B cell (primary cell): ENCODE data around the gene CPLX3. TPM values are rescaled to one million over a fixed set of nuclear protein-coding genes. Genes with fewer than 3 reads are reported as not detected.

Experiments
- ATAC-seq: fragments of 200-7000 bp; cut with Tn5 transposase; one replicate; pipeline ENCODE4 v1.10.0; 2021; ENCODE audit warnings: low read depth, mild to moderate bottlenecking, moderate number of reproducible peaks, moderate library complexity
- CTCF ChIA-PET: fragments of 350-600 bp; sonication (Branson Sonifier 250); formaldehyde crosslinking; loops from one replicate; lab custom pipeline; 2021; ENCODE audit warnings: antibody characterized with exemption, inconsistent platforms; lab: Charles Lee
- POLR2A ChIA-PET: fragments of 350-600 bp; sonication (Branson Sonifier 250); formaldehyde crosslinking; loops from one replicate; lab custom pipeline; 2021; ENCODE audit warnings: antibody characterized with exemption; lab: Charles Lee
- DNase-seq: peaks from one replicate; pipeline ENCODE4 v3.0.0; 2013
- H2AFZ ChIP-seq: 2 replicates; pipeline ENCODE4 v1.6.1; 2012; ENCODE audit warnings: mild to moderate bottlenecking, low read depth, low read length; ENCODE audit not compliant: insufficient read depth, poor library complexity, severe bottlenecking
- H3K27ac ChIP-seq, 2 donors: 1 replicate in 1 of 2; 2 replicates in 1 of 2; pipeline ENCODE4 v1.5.1; 2012 to 2013; ENCODE audit warnings: low read length in 2 of 2, mild to moderate bottlenecking in 2 of 2, moderate library complexity in 1 of 2
- H3K27me3 ChIP-seq, 4 experiments: fragments of 200-600 bp in 1 of 4; sonication (generic) in 1 of 4; replicated peaks in 1 of 4; 1 replicate in 2 of 4; 2 replicates in 2 of 4; pipeline versions ENCODE4 v1.6.1 to v1.7.0; 2013 to 2016; ENCODE audit warnings: low read length in 3 of 4, mild to moderate bottlenecking in 2 of 4, mixed read lengths in 1 of 4, moderate library complexity in 1 of 4; ENCODE audit not compliant: insufficient read depth in 4 of 4, control insufficient read depth in 3 of 4; ENCODE audit errors: control extremely low read depth in 1 of 4
- H3K36me3 ChIP-seq, 2 experiments: replicated peaks in 1 of 2; 1 replicate in 1 of 2; 2 replicates in 1 of 2; pipeline versions ENCODE4 v1.6.1 to v1.7.1; 2013; ENCODE audit warnings: low read length in 1 of 2; ENCODE audit not compliant: insufficient read depth in 2 of 2, control insufficient read depth in 1 of 2; ENCODE audit errors: control extremely low read depth in 1 of 2, extremely low read depth in 1 of 2
- H3K4me1 ChIP-seq, 2 donors: fragments of 200-600 bp in 1 of 2; sonication (generic) in 1 of 2; 1 replicate in 1 of 2; 2 replicates in 1 of 2; pipeline versions ENCODE4 v1.5.1 to v1.6.1; 2013 to 2017; ENCODE audit warnings: low read length in 2 of 2; ENCODE audit not compliant: control insufficient read depth in 2 of 2, insufficient read depth in 2 of 2
- H3K4me2 ChIP-seq: replicated peaks from 2 replicates; pipeline ENCODE3; 2012; ENCODE audit warnings: mild to moderate bottlenecking, low read depth, low read length; ENCODE audit not compliant: poor library complexity, severe bottlenecking
- H3K4me3 ChIP-seq, 5 experiments: fragments of 200-600 bp in 1 of 5; sonication (generic) in 1 of 5; 1 replicate in 3 of 5; 2 replicates in 2 of 5; pipeline versions ENCODE4 v1.5.1 to v1.7.0; 2011 to 2016; ENCODE audit warnings: low read length in 4 of 5, mild to moderate bottlenecking in 4 of 5, low read depth in 2 of 5, control low read depth in 1 of 5, moderate library complexity in 1 of 5; ENCODE audit not compliant: insufficient read depth in 1 of 5; ENCODE audit errors: control extremely low read depth in 1 of 5, extremely low read depth in 1 of 5
- H3K79me2 ChIP-seq: fragments of 200-600 bp; sonication (generic); one replicate; pipeline ENCODE4 v1.6.0; 2016; ENCODE audit warnings: low read length; ENCODE audit not compliant: control insufficient read depth, insufficient read depth
- H3K9ac ChIP-seq: fragments of 200-600 bp; sonication (generic); 2 replicates; pipeline ENCODE4 v1.6.1; 2017; ENCODE audit warnings: mild to moderate bottlenecking, low read length, moderate library complexity
- H3K9me3 ChIP-seq, 3 donors: one replicate each; pipeline versions ENCODE4 v1.6.1 to v1.7.1; 2013; ENCODE audit warnings: low read length in 2 of 3; ENCODE audit not compliant: control insufficient read depth in 2 of 3, insufficient read depth in 1 of 3; ENCODE audit errors: control extremely low read depth in 1 of 3
- H4K20me1 ChIP-seq: 2 replicates; pipeline ENCODE4 v1.6.0; 2012; ENCODE audit warnings: mild to moderate bottlenecking, low read length; ENCODE audit not compliant: insufficient read depth, control insufficient read depth, poor library complexity, severe bottlenecking
- H3K27ac Mint-ChIP-seq: one replicate; pipeline ENCODE4 v1.8.0; 2021; ENCODE audit warnings: mixed read lengths
- H3K27me3 Mint-ChIP-seq: one replicate; pipeline ENCODE4 v1.8.0; 2021; ENCODE audit warnings: mixed read lengths
- H3K4me1 Mint-ChIP-seq: one replicate; pipeline ENCODE4 v1.8.0; 2021; ENCODE audit warnings: mixed read lengths
- H3K4me3 Mint-ChIP-seq: one replicate; pipeline ENCODE4 v1.8.0; 2021; ENCODE audit warnings: mixed read lengths
- H3K9me3 Mint-ChIP-seq: one replicate; pipeline ENCODE4 v1.8.0; 2022; ENCODE audit warnings: mixed read lengths; ENCODE audit not compliant: insufficient read depth
- EZH2 ChIP-seq: IDR thresholded peaks from 2 replicates; pipeline ENCODE4 v1.6.1; 2012; ENCODE audit warnings: borderline replicate concordance, low read depth, mild to moderate bottlenecking, moderate library complexity, low read length; ENCODE audit not compliant: insufficient read depth, poor library complexity, severe bottlenecking
- WGBS: methylation state at CpG from one replicate; pipeline ENCODE4 v1.1.5; 2013; ENCODE audit warnings: missing lambda C conversion rate; ENCODE audit not compliant: insufficient coverage; 5-methylcytosine and 5-hydroxymethylcytosine counted together
- intact Hi-C: fragments of 100-400 bp; cut with micrococcal nuclease; formaldehyde crosslinking; loops from one replicate; pipeline ENCODE4 v1.10.0; 2022
- polyA plus RNA-seq: library from polyadenylated mRNA; depleted of rRNA; stranded (reverse); fragments of >200 nt; gene quantifications from 2 replicates; pipeline ENCODE4 v1.2.3, GENCODE V29; 2012
- total RNA-seq, 2 donors: library from RNA; stranded (reverse); fragments of 120-200 nt in 1 of 2; gene quantifications; 1 replicate in 1 of 2; 2 replicates in 1 of 2; pipeline versions ENCODE4 v1.2.3 to v1.2.4, GENCODE V29; 2013 to 2022
- TF ChIP-seq, protein P1 (sequence below): fragments of 200-600 bp; IDR thresholded peaks from one replicate; pipeline ENCODE4 v1.8.0; 2022; ENCODE audit warnings: antibody characterized with exemption, mild to moderate bottlenecking

CPLX3 gene
- total and polyA plus RNA-seq, 2 donors (not counting 1 experiment from before 2014, with no cell fraction given): 0.60 TPM; not detected in 1

DNA sequence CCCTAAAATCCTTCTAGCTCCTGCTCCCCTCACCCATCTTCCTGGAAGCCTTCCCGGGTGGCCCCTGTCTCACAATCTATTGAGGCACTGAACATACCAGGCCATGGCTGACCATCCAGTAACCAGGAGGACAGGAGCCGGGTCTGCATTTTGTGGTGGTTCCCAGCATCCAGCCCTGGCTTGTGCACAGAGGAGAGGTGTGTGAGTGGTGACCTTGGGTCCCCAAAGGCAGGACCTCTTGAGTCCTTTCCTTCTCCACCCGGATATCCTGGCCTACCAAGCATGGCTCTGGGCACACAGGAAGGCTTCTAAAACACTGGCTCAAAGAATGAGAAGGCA, 36.7 kb upstream of the CPLX3 start:
- Histone ChIP-seq H4K20me1 (peaks cover 52% of the 10 kb centered on the region), H3K79me2 (peaks cover 82% of the 10 kb centered on the region), H2AFZ (no peak overlapping the region), H3K27ac (peak overlapping the region; percentile 90 to 93), H3K4me2 (peak overlapping the region; percentile 91), H3K9me3 (no peaks in the 10 kb centered on the region), H3K4me1 (peaks cover 82 to 99% of the 10 kb centered on the region in 2 donors), H3K27me3 (no peaks in the 10 kb centered on the region), H3K36me3 (peaks cover 0 to 40% of the 10 kb centered on the region in 2 experiments), H3K4me3 (peak overlapping the region; percentile 46 to 81 (median 67)), H3K9ac (peak overlapping the region; percentile 68)
- TF ChIP-seq EZH2: no peak
- TF ChIP-seq, protein P1, sequence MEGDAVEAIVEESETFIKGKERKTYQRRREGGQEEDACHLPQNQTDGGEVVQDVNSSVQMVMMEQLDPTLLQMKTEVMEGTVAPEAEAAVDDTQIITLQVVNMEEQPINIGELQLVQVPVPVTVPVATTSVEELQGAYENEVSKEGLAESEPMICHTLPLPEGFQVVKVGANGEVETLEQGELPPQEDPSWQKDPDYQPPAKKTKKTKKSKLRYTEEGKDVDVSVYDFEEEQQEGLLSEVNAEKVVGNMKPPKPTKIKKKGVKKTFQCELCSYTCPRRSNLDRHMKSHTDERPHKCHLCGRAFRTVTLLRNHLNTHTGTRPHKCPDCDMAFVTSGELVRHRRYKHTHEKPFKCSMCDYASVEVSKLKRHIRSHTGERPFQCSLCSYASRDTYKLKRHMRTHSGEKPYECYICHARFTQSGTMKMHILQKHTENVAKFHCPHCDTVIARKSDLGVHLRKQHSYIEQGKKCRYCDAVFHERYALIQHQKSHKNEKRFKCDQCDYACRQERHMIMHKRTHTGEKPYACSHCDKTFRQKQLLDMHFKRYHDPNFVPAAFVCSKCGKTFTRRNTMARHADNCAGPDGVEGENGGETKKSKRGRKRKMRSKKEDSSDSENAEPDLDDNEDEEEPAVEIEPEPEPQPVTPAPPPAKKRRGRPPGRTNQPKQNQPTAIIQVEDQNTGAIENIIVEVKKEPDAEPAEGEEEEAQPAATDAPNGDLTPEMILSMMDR: no peak
- ATAC-seq (no peak), DNase-seq (no peak)
- peak overlapping the region; percentile 99 for H3K27ac Mint-ChIP-seq
- H3K27me3 Mint-ChIP-seq: no peaks in the 10 kb centered on the region
- H3K9me3 Mint-ChIP-seq: no peaks in the 10 kb centered on the region
- ChIA-PET CTCF (interaction anchor here (12.0 to 37.1 kb wide), 3 partner anchors 5 to 157 kb away, joined by 117 to 2548 read pairs (median 2548); partner anchors contain the start of genes CSK and LMAN1L), POLR2A (interaction anchor here (1.0 to 15.8 kb wide), 5 partner anchors 8 to 666 kb away, joined by 3 to 572 read pairs (median 3); partner anchors contain the start of gene CSK)
- H3K4me1 Mint-ChIP-seq: peaks cover 97% of the 10 kb centered on the region
- 5% methylated on average over 3 of the region's 3 CpGs for WGBS
- H3K4me3 Mint-ChIP-seq: peak overlapping the region; percentile 93
- intact Hi-C loops: loop anchor here (2.0 to 10.0 kb wide), 7 partner anchors 53 to 663 kb away; partner anchors contain the start of genes ARID3B, CLK3, SEMA7A and SIN3A
